ENCODE results near the gene RUNX3. TPM values are rescaled to one million over a fixed set of nuclear protein-coding genes. Genes with fewer than 3 reads are reported as not detected.

The RUNX3 gene
- total and polyA plus RNA-seq, 2 of the 8 experiments (the other 6 are each of a cell fraction or from before 2014, with no cell fraction given): 0.62 to 0.82 TPM

- DNase-seq (ENCODE audit: low read depth in 1 of 2, low spot score in 2 of 2) (no peak), FAIRE-seq (no peak)
- no peaks in the 10 kb centered on the region for H3K36me3 ChIP-seq (ENCODE audit: control insufficient read depth in 2 of 4, insufficient read depth in 4 of 4, low read length in 3 of 4)
- H4K5ac ChIP-seq (ENCODE audit: insufficient read length, low read depth, low read length): no peak overlapping the region
- H2BK12ac ChIP-seq (ENCODE audit: low read depth, low read length): no peak overlapping the region
- no peak overlapping the region for H2BK15ac ChIP-seq (ENCODE audit: low read length)
- H3K79me2 ChIP-seq (ENCODE audit: control insufficient read depth in 1 of 2, insufficient read depth in 2 of 2, low read length in 2 of 2): no peaks in the 10 kb centered on the region
- H2AFZ ChIP-seq (ENCODE audit: low read length): no peak overlapping the region
- no peak overlapping the region for H3K56ac ChIP-seq (replicated peaks; ENCODE audit: insufficient read length, low read depth, low read length)
- no peak overlapping the region for H3K4me2 ChIP-seq (ENCODE audit: insufficient read depth in 1 of 2, low read depth in 2 of 2, low read length in 2 of 2)
- 73% methylated on average over 15 of the region's 17 CpGs; no CpG with 5 or more reads in 1 of the 2 experiments for WGBS, 2 experiments (ENCODE audit: extremely low coverage in 1 of 2, insufficient coverage in 1 of 2, insufficient read length in 1 of 2, insufficient replicate concordance in 2 of 2, low coverage in 1 of 2, low lambda C conversion rate in 2 of 2, missing lambda C conversion rate in 1 of 2)
- TF ChIP-seq POLR2A (IDR thresholded peaks at IDR 0.05; ENCODE audit: control extremely low read depth in 1 of 2, low read depth in 2 of 2, low read length in 2 of 2) (no peak), RNF2 (IDR thresholded peaks at IDR 0.05; ENCODE audit: borderline replicate concordance, low read depth, low read length, missing control alignments, poor library complexity, severe bottlenecking) (no peak), SIX5 (IDR thresholded peaks at IDR 0.05; ENCODE audit: low read depth, low read length) (no peak), ASH2L (IDR thresholded peaks at IDR 0.05; ENCODE audit: low read length) (no peak), ATF2 (IDR thresholded peaks at IDR 0.05; ENCODE audit: low read length) (no peak)
- no peak overlapping the region for H4K91ac ChIP-seq (replicated peaks; ENCODE audit: insufficient read length, low read length)
- H3K14ac ChIP-seq (ENCODE audit: insufficient read length): no peak overlapping the region
- H2BK20ac ChIP-seq (ENCODE audit: low read length): no peak overlapping the region
- H3K79me1 ChIP-seq (ENCODE audit: low read depth, low read length): no peaks in the 10 kb centered on the region
- no peak overlapping the region for H4K8ac ChIP-seq (ENCODE audit: extremely low read depth, insufficient read depth, low read length)
- H4K20me1 ChIP-seq (replicated peaks in 1 of 2; ENCODE audit: control insufficient read depth in 1 of 2, insufficient read depth in 2 of 2, low read length in 2 of 2): no peaks in the 10 kb centered on the region
- POLR2A ChIA-PET (ENCODE audit: partially characterized antibody): interaction anchor here (1.2 kb wide), 1 partner anchor 10 kb away, joined by 4 read pairs; no protein-coding TSS in a partner anchor
- no peak overlapping the region for H2BK5ac ChIP-seq (ENCODE audit: low read depth, low read length)
- H3K27me3 ChIP-seq (replicated peaks in 1 of 4; ENCODE audit: control insufficient read depth in 3 of 4, extremely low read depth in 1 of 4, insufficient read depth in 3 of 4, low read length in 3 of 4): peaks cover 0 to 2% (median 0%) of the 10 kb centered on the region in 4 experiments; a peak in 1 of 7 replicates
- H3K4ac ChIP-seq (replicated peaks; ENCODE audit: insufficient read length, low read depth, low read length): no peak overlapping the region
- H3K9me3 ChIP-seq (ENCODE audit: insufficient read depth in 2 of 2, low read depth in 1 of 2, low read length in 1 of 2): no peaks in the 10 kb centered on the region
- CTCF ChIA-PET (ENCODE audit: partially characterized antibody): interaction anchor here (0.7 to 2.2 kb wide), 3 partner anchors 7 to 64 kb away, joined by 3 to 5 read pairs (median 3); no protein-coding TSS in a partner anchor
- no peaks in the 10 kb centered on the region for H3K23me2 ChIP-seq (ENCODE audit: low read depth, low read length)
- H3K9ac ChIP-seq (replicated peaks in 1 of 4; ENCODE audit: extremely low read depth in 1 of 4, low read depth in 3 of 4, low read length in 3 of 4): no peak overlapping the region
- no peak overlapping the region for H3K27ac ChIP-seq (ENCODE audit: low read depth, low read length)
- H2AK5ac ChIP-seq (ENCODE audit: low read depth, low read length): no peak overlapping the region
- no peak overlapping the region for H3K23ac ChIP-seq (ENCODE audit: insufficient read length)
- no peak overlapping the region for H3K18ac ChIP-seq (ENCODE audit: extremely low read depth, low read length)
- H2BK120ac ChIP-seq (replicated peaks; ENCODE audit: low read depth, low read length): no peak overlapping the region
- no peak overlapping the region for H3K4me3 ChIP-seq (ENCODE audit: extremely low read depth in 1 of 4, insufficient read depth in 2 of 4, low read depth in 3 of 4, low read length in 4 of 4)
- peaks cover 0 to 8% (median 6%) of the 10 kb centered on the region in 4 experiments; a peak in 4 of 7 replicates for H3K4me1 ChIP-seq (replicated peaks in 1 of 4; ENCODE audit: control insufficient read depth in 3 of 4, insufficient read depth in 4 of 4, low read length in 3 of 4)
Measured at GRCh38 chr1:24918995-24919605, 11.0 kb downstream of the RUNX3 start.

Data from H1 (cell line).